Stimulated activated CD4-positive, alpha-beta T cell treated with anti-CD3 and anti-CD28 coated beads, Interleukin-12 subunit alpha, Interleukin-12 subunit beta, amount 100 ng/mL, for 24 hours (primary cell): Measurements from ENCODE around the gene KLHL3.
A peak's percentile ranks its signal among the peaks of the same experiment; 100 is the strongest.
"Not testable (repeated sequence)": the region's sequence is repeated elsewhere in the genome, so short reads cannot be mapped to it uniquely, and the experiment has no call there.

Source experiments
- DNase-seq, 2 experiments: peaks; one replicate each; pipeline ENCODE4 v3.0.0-alpha.2; 2020; ENCODE audit warnings: low read depth in 2 of 2

KLHL3 gene

DNA sequence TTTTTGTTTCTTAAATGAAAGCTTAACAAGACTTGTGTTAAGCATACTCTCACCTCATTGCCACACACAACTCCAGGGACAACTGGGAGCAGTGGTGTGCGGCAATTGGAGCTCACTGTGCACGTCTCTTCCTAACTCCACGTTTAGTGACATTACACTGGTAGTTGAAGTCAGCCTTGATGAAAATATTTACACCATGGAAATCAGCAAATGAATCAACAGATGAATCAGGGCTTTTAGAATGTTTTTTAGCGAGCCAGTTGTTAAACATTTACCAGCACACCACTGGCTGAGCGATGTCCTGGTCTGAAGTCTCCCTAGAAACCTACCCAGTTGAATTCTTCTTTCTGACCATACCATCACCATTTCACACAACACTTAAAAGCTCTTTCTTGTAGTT, 67.3 kb downstream of the KLHL3 start:
- no peak for DNase-seq

DNA sequence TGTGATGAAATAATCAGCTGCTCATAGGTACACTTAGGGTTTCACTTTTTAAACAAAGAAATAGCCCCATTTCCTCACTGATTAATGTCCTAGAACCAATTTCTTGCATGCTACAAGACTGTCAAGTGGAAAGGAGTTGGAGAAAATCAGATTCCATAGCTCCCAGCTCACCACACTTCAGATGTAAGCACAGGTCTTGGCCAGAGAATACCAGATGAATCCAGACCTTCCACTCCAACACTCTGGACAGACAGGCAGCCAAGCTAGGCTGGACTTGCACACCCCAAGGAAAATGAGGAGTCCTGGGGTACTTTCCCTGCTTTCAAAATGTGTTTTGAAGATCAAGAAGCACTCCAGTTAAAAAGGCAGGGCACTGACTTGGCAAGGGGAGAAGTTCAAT, 68.5 kb downstream of the KLHL3 start:
- no peak for DNase-seq

DNA sequence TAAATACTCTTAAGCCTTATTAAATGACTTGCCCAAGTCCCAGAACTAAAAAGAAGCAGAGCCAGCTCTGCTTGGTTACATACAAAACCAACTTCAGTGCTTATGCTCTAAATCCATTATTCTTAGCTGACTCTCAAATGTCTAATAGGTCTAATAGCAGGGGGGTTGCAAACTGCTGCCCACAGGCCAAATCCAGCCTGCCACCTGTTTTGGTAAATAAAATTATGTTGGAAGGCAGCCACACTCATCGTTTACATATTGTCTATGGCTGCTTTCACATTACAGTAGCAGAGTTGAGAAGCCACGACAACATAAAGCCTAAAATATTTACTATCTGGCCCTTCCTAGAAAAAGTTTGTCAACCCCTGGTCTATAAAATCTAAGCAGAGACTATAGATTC, 69.0 kb downstream of the KLHL3 start:
- no peak for DNase-seq

DNA sequence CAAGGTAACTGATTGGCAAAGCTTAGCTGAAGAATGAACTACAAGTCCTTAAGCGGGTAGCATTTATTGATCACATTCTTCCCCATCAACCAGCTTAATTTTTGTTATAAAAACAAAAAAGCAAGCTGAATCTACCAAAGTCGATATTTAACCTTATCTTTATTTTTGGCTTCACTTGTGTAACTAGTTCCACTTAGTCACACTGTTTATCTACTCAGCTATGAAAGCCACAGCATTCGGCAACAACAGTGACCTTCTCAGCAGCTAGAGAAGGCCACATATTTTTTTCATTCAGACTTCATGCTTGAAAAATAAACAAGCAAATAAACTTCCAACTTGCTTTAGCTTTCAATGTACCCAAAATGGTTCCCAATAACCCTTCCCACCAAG, 69.4 kb downstream of the KLHL3 start:
- no peak for DNase-seq

DNA sequence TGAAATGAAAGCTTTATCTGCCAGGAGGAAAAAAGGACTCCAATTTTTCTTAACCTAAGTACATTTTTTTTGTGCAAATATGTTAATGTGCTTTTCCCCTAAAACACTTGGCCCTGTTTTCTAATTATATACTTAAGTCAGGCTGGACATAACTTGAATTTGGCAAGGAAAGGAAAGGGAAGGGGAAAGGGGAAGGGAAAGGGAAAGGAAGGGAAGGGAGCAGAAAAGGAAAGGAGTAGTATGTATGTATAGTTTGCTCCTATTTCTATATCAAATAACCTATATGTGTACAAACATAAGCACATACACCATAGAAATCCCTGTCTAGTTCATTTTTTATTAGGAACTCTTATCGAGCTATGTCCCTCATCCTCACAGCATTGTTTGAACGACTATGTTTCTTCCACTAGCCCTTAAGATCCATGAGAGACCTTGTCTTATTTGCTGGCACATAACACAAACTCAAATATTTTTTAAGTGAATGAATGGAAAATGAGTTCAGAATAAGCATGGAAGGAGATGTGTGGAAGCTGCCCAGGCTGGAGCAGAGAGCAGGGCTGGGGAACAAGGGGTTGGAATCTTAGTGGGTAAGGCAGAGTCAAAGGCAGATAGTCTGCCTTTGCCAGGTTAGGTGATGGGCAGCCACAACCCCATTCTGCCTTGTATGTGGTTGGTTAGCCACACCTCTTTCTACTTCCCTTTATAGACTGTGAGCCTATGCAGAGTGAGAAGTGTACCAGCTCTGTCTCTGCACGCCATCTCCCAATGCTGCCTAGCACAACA, 70.0 kb downstream of the KLHL3 start:
- peak; percentile 3 to 8 for DNase-seq

DNA sequence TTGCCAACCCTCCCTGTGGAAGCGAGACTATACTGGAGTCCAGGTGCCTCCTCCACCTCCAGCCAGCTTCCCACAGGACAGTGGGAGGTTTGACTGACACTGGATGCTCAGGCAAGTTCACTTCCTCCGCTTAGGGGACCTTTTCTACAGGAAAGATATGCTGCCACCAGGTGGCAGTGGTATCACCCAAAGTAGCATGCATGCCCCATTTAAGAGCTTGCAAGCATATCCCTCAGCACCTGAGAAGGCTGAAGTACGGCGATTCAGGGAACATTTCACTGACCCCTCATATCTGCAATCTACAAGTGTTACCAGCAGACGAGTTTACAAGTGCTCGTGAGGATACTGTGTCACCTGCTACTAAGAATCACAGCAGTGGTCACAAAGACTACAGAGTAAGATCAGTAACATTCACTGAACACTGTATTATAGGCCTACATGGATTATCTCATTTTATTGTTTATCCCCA, 75.5 kb downstream of the KLHL3 start:
- peak; percentile 58 to 61 for DNase-seq

DNA sequence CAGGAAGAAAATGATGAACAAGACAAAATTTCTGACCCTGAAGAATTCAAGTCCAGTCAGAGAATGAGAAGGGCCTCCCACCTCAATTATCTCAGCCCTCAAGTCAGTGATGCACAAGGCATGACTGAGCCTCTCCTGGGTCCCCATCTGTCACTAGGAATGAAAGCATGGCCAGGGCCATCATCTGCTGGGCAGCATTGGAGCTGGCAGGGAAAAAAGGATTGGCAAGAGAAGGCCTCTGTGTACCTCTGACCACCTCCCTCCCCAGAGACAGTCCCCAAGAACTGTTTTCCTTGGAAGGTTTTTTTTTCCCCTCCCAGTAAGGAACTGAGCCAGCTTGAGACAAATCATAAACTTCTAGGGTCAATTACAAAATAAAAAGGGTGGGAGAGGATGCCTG, 76.7 kb downstream of the KLHL3 start:
- no peak for DNase-seq

DNA sequence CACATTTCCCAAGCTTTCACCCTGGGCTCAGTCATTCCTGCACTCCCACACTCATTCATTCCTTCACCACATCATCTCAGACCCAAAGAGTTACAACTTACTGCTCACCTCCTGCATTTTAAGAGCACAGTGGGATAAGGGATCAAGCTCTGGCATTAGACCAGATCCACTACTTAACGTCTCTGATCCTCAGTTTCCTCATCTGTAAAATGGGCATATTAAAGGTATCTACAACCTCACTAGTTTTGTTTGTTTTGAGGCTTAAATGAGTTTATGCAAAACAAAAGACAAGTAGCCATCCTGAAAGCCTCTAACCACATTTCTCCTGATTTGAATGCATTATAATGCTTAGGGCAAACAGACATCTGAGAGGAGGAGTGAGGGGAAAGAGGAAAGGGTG, 77.6 kb downstream of the KLHL3 start:
- DNase-seq: no peak

DNA sequence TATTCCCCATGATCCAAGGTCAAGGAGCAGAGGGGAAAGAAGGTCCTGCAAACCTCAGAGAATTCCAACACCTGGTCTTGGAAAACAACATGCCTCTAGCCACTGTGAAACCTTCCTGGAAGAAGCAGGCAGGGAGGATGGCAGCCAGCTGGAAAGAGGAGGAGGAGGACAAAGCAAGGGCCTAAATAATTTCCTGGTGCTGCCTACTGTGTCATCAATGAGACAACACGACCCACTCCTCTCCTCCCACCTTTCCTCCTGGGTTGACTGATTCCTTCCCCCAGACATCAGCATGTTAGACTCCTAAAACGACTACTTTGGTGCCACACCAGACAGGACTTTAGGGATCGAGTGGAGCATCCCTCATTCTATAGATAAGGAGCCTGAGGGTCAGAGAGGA, 78.8 kb downstream of the KLHL3 start:
- DNase-seq: no peak

DNA sequence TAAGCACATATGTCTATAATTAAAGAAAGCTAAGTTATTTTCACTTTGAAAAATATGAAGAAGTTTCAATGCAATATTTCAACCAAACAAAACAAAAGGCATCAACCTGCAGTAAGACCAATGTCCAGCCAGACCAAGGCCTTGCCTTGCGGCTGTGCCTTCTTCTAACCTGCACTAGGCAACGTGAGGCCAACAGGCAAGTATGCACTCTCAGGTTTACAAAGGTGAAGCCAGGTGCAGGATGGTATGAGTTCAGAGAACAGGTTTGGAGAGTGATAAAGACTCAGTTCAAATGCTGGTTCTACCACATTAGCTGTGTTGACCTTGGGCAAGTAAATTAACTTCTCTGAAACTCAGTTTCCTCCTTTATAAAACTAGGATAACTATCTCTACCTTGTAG, 79.3 kb downstream of the KLHL3 start:
- no peak for DNase-seq

DNA sequence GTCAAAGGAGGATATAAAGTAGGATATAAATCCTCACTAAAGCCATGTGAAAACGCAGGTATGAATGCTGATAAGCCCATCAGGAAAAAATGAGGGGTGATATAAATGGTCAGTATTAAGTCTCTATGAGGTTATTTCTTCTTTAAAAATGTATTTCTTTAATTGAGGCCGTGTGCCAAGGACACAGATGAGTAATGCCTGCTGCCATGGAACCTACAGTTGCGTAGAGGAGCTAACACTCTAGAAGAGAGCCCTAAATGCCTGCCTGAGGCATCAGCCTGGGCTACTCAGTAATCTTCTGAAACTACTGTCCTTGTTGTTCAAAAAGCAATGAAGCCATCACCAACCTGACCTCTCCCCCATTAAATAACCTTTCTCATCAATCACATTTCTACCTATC, 84.9 kb downstream of the KLHL3 start:
- DNase-seq: no peak

DNA sequence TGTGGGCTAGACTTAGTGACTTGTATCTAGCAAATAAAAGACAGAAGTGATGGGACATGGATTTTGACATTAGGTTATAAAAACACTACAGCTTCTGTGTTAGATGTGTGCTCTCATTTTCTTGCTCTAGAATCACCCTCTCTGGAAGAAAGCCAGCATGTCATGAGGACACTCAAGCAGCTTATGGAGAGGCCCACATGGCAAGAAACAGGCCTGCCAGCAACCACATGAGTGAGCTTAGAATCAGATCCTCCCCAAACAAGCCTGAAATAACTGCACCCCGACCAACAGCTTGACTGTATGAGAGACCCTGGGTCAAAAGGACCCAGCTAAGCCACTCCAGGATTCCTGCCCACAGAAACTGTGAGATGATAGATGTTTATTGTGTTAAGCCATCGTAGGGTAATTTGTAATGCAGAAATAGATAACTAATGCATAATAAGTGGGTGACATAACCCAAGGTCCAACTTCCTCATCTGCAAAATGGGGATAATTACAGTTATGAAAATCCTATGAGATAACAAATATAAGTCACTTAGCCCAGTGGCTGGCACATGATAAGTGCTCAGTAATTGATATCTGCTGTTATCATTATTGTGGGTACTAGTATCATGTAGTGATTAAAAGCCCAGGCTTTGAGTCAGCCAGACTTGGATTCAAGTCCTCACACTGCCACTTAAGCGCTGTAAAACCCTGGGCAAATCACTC, 86.5 kb downstream of the KLHL3 start:
- DNase-seq: no peak

DNA sequence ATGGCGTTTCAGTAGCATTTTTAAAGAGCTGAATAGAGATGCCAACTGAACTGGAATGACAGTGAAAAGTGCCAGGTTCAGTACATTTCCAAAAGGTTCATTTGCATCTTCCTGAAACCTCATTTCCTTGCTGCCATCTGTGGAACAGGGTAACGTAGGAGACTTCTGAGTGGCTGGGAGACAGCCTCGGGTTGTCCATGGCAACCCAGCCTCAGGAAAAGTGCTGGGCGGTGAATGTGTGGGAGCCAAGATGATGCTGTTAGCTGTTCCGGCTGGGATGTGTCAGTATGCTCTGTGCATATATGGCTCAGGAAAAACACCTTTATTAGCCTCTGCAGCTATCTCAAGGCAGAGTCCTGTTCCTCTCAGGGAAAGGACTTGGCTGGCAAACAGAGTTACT, 87.5 kb downstream of the KLHL3 start:
- DNase-seq: no peak

DNA sequence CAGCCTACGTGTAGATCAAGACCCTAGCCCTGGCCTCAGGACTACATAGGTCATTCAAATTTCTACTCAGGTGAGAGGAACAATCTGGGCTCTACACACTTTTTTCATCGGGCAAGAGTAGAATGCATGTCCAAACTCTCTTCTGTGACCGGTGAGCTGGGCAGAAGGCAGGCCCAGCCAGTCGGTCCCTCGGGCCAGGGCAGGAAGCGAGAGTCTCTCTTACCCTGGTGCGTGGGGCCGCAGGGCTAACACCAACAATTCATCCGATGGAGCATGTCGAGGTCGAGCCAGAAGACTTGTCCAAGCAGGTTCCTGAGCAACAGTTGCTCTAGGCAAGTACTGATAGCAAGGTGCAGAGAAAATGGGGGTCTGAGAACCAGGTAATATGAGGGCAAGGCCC, 88.5 kb downstream of the KLHL3 start:
- DNase-seq: no peak

DNA sequence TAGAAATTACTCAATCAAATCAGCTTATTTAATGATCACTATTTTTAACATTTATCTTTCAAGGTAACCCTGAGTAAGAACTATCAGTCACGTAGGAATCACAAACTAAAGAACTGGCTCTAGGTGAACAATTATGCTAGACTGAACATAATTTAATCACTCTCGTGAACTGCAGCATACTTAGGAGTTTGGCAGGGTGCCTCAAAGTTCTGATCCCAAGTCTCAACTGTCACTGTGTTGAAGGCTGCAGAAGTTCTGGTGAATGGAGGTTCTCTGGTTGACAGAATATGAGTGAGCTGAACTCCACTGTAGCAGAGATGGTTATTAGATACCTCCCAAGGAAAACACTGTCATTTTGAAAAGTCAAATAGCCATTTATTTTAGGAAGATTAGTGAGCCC, 89.1 kb downstream of the KLHL3 start:
- DNase-seq: no peak

DNA sequence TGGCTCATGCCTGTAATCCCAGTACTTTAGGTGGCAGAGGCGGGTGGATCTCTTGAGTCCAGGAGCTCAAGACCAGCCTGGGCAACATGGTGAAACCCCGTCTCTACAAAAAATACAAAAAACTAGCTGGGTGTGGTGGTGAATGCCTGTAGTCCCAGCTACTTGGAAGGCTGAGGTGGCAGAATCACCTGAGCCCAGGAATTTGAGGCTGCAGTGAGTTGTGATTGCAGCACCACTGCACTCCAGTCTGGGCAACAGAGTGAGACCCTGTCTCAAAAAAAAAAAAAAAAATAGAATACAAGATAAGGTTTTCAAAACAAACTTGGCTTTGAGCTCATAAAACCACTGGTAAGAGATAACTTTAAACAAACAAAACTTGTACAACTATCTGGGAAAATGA, 92.8 kb downstream of the KLHL3 start:
- not testable (repeated sequence) for DNase-seq

DNA sequence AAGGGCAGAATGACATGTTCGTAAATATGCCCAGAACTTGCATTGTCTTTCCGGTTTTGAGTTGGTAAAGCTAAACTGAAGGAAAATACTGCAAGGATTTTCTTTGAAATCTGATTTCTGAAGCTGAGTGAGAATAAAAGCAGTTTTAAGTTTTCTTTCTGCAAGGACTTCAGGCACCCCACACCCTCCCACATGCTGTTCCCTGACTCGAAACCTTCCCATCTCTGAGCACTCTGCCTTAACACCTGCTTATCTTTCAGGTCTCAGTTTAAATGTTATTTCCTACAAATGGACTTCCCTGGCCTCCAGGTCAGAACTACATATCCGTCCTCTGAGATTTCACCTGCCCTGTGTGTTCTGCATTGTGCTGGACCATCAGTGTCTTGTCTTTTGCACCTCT, 93.8 kb downstream of the KLHL3 start:
- DNase-seq: no peak

DNA sequence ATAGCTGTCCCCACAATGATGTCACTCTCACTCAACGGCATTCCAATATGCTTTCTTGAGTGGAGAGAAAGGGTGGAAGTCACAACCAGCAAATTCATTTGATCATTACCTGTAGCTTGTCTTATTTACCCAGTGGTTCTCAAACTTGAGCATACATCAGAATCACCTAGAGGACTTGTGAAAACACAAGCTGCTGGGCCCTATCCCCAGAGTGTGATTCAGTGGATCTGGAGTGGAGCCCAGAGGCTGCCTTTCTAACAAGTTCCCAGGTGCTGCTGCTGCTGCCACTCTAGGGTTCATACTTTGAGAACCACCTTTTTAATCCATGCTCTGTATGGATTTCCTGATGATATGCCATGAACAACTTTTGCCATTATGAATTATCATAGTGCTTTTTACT, 94.7 kb downstream of the KLHL3 start:
- no peak for DNase-seq

DNA sequence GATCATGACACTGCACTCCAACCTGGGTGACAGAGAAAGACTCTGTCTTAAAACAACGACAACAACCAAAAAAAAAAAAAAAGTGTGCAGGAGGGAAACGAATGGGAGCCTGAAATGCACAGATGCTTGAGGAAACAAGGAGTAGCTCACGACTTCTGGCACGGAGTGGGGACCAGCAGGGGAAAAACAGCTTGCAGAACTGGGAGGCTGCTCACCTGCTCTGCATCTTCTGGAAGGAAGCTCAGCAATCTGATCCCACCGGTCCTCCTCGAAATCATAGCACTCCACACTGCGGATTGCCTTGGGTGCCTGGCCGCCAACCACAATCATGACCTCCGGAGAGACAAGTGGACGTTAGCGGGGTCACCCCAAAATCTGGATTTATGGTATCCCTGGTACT, 96.2 kb downstream of the KLHL3 start:
- DNase-seq: no peak

DNA sequence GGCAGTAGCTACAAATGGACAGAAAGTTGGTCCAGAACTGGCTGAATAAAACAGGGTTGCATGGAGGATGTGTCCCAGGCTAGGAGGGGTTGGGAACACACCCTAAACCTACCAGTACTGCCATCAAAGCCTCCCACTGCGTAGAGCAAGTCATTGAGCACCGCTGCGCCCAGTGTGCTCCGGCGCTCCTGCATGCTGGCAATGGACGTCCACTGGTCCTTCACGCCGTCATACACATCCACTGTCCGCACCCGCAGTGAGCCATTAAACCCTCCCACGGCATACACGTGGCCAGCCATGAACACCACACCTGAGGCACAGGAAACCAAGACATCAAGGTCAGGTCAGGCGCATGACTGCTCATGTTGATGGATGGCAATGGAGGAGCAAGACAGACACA, 97.0 kb downstream of the KLHL3 start:
- DNase-seq: no peak

DNA sequence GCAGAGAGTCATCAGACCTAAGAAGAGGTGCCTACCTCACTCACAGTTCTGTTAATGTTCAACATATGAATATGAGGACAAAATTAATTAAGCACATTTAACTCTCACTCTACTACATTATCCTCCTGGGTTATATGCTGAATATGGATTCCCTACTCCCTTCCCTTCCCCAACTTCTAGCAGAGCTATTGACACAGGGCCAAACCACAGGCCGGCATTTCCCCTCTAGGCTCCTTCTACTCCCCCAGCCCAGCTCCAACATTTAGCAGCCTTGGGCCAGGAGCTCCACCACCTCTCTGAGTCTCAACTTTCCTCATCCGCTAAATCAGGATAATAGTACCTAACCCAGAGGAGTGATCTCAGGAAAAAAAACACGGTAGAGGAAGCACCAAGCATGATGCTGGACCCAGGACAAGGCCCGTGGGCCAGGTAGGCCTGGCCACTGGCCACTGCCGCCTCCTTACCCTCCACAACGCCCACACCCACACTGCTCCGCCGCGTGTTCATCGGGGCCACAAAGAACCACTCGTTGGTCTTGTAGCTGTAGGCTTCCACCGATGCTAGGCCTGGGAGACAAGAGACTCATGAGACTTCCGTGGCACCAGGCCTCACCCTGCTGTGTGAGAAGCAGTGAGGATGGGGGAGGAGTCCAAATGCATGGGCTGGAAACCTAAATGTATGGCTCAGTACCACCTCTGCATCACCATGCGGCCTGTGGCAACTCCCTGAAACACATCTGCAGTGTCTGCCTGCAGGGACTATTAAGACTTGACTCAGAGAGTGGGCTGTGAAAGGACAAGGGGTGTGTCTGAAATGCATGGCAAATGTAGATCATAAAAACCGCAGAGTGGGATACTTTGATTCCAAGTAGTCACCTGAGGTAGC, 98.8 kb downstream of the KLHL3 start:
- DNase-seq: no peak

DNA sequence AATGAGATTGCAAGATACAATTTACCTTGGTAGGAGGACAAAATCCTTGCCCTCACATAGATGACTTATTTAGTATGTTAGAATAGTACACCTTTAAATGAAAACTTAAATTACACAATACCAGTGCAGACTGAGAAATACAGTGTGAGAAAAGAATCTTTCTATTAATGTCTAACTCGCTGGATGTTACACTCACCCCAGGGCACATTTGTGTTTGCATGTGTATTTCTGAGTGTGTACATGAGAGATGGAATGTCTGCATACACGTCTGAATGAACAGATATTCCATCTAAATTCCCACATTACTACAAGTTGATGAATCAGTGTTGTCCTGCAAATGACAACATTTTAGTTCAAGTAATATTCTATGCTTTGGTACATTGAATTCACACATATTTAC, 99.8 kb downstream of the KLHL3 start:
- DNase-seq: no peak

DNA sequence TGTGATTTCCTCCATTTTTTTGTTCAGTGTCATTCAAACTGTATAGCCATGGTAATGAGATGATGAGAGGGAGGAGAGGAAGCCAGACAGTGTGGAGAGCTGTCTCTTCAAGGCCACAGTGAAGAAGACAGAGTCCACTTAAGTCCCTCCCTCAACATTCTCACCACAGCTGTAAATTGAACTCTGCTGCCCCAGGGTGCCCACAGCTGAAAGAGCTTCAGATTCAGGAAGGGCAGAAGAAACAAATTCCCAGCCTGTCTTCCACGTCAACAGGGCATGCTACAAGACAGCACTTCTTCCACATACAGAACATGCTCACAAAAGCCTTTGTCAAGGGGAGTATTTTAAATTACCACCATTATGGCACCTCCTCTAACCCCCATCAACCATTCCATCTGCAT, 100.4 kb downstream of the KLHL3 start:
- no peak for DNase-seq
